Colonic mucosa (tissue), 4 donors: ENCODE data around the gene FBP2. TPM values are rescaled to one million over a fixed set of nuclear protein-coding genes. Genes with fewer than 3 reads are reported as not detected.
A peak's percentile ranks its signal among the peaks of the same experiment; 100 is the strongest.
"Not testable (repeated sequence)": the region's sequence is repeated elsewhere in the genome, so short reads cannot be mapped to it uniquely, and the experiment has no call there.

ENCODE experiments used
- DNase-seq: peaks from one replicate; pipeline ENCODE4 v3.0.0-alpha.2; 2020
- H3K27ac ChIP-seq: fragments of 200-600 bp; one replicate; pipeline ENCODE4 v1.8.0; 2021
- H3K27me3 ChIP-seq: fragments of 200-600 bp; one replicate; pipeline ENCODE4 v1.8.0; 2021
- H3K36me3 ChIP-seq: fragments of 200-600 bp; one replicate; pipeline ENCODE4 v1.8.0; 2021
- H3K4me1 ChIP-seq: fragments of 200-600 bp; one replicate; pipeline ENCODE4 v1.8.0; 2021; ENCODE audit warnings: mild to moderate bottlenecking
- H3K4me3 ChIP-seq: fragments of 200-600 bp; one replicate; pipeline ENCODE4 v1.8.0; 2021
- H3K9ac ChIP-seq, 2 donors: one replicate each; pipeline ENCODE4 v1.7.0; 2013; ENCODE audit warnings: control low read depth in 2 of 2, low read depth in 2 of 2, low read length in 2 of 2
- H3K9me3 ChIP-seq: fragments of 200-600 bp; one replicate; pipeline ENCODE4 v1.8.0; 2021
- CTCF ChIP-seq: fragments of 200-600 bp; IDR thresholded peaks from one replicate; pipeline ENCODE4 v1.8.0; 2022; ENCODE audit warnings: antibody characterized with exemption, mild to moderate bottlenecking
- intact Hi-C: fragments of 100-400 bp; cut with DNase I; formaldehyde crosslinking; loops from one replicate; pipeline ENCODE4 v1.14.1; 2022
- total RNA-seq, 2 donors: library from RNA; stranded (reverse); fragmentation: NEBNext Ultra II Directional in 1 of 2; extraction: Animal tissue kit (Norgen Biotek cat#: 25700) in 1 of 2; gene quantifications; one replicate each; pipeline ENCODE4 v1.2.1, GENCODE V29; 2021
- donor health status: healthy.
- donor health status: DM: no; HTN: no; CAD: no.
- donor health status: DM: no; HTN: no; CAD: no.

The FBP2 gene
- total RNA-seq, 2 donors from 2014 or later, result not detected

- peak; percentile 67 for DNase-seq
- H3K27ac ChIP-seq, result peak overlapping the region; percentile 9
- no peaks in the 10 kb centered on the region for H3K36me3 ChIP-seq
- intact Hi-C loops, result loop anchor here (5.0 kb wide), 1 partner anchor 48 kb away; no protein-coding TSS in a partner anchor
- H3K27me3 ChIP-seq, result no peaks in the 10 kb centered on the region
- no peaks in the 10 kb centered on the region for H3K4me1 ChIP-seq
- TF ChIP-seq CTCF, result no peak
- no peaks in the 10 kb centered on the region for H3K9me3 ChIP-seq
- no peak overlapping the region for H3K4me3 ChIP-seq
- H3K9ac ChIP-seq, result peak overlapping the region; percentile 43 to 61
Measured at GRCh38 chr9:94600258-94600657, 6.6 kb upstream of the FBP2 start.

- DNase-seq, result no peak
- no peak for TF ChIP-seq CTCF
- intact Hi-C loops, result no loop called here
- no peaks in the 10 kb centered on the region for H3K4me1 ChIP-seq
- no peaks in the 10 kb centered on the region for H3K27me3 ChIP-seq
- H3K4me3 ChIP-seq, result no peak overlapping the region
- no peaks in the 10 kb centered on the region for H3K9me3 ChIP-seq
- H3K27ac ChIP-seq, result no peak overlapping the region
- H3K9ac ChIP-seq, result no peak overlapping the region
- no peaks in the 10 kb centered on the region for H3K36me3 ChIP-seq
Measured at GRCh38 chr9:94599102-94599501, 5.5 kb upstream of the FBP2 start.

- DNase-seq, H3K4me1 ChIP-seq, H3K4me3 ChIP-seq, intact Hi-C loops, H3K27ac ChIP-seq, H3K9ac ChIP-seq, H3K27me3 ChIP-seq, H3K9me3 ChIP-seq, H3K36me3 ChIP-seq: not testable (repeated sequence)
Measured at GRCh38 chr9:94592683-94593082, 941 bp downstream of the FBP2 start.

- Histone ChIP-seq H3K27me3 (no peaks in the 10 kb centered on the region), H3K4me1 (no peaks in the 10 kb centered on the region), H3K9ac (no peak overlapping the region), H3K27ac (no peak overlapping the region), H3K36me3 (no peaks in the 10 kb centered on the region), H3K9me3 (no peaks in the 10 kb centered on the region), H3K4me3 (no peak overlapping the region)
- intact Hi-C loops, result no loop called here
- TF ChIP-seq CTCF, result no peak
- DNase-seq, result no peak
Measured at GRCh38 chr9:94591876-94592275, 1.7 kb downstream of the FBP2 start.

- H3K36me3 ChIP-seq, H3K27ac ChIP-seq, H3K4me3 ChIP-seq, intact Hi-C loops, H3K9ac ChIP-seq, H3K9me3 ChIP-seq, H3K4me1 ChIP-seq, H3K27me3 ChIP-seq, DNase-seq: not testable (repeated sequence)
Measured at GRCh38 chr9:94591046-94591545, 2.5 kb downstream of the FBP2 start.

GRCh38 chr9:94588681-94589080, 4.9 kb downstream of the FBP2 start:
- H3K4me3 ChIP-seq, result no peak overlapping the region

More at GRCh38 chr9:94588681-94589080, 4.9 kb downstream of the FBP2 start:
- intact Hi-C loops, result no loop called here
- H3K4me1 ChIP-seq, result no peaks in the 10 kb centered on the region
- H3K36me3 ChIP-seq, result no peaks in the 10 kb centered on the region
- TF ChIP-seq CTCF, result no peak
- H3K9ac ChIP-seq, result no peak overlapping the region
- no peak overlapping the region for H3K27ac ChIP-seq
- H3K9me3 ChIP-seq, result no peaks in the 10 kb centered on the region
- H3K27me3 ChIP-seq, result no peaks in the 10 kb centered on the region
- no peak for DNase-seq
